Measurements from ENCODE around the gene SH3BP4.

SH3BP4 gene

DNA sequence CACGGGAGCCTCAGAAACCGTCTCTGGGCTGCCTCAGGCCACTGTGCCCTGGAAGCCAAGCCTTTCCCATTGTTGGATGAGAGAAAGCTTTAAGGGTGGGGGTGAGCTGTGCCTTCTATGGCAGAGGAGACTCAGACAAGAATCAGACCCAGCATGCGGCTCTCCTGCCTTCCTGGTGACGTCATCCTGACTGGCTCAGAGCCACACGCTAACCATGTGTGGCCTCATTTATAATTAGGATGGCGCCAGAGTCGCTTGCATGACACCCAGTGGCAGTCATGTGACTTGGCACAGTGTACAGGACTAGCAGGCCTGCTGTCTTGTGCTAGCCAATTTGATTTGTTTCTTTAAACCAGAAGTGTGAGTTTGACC is 99.1 kb downstream of the SH3BP4 start:
- H3K4me1 ChIP-seq, result peaks cover 24% of the 10 kb centered on the region
- DNase-seq, result peak; percentile 97
- TF ChIP-seq, protein P1, sequence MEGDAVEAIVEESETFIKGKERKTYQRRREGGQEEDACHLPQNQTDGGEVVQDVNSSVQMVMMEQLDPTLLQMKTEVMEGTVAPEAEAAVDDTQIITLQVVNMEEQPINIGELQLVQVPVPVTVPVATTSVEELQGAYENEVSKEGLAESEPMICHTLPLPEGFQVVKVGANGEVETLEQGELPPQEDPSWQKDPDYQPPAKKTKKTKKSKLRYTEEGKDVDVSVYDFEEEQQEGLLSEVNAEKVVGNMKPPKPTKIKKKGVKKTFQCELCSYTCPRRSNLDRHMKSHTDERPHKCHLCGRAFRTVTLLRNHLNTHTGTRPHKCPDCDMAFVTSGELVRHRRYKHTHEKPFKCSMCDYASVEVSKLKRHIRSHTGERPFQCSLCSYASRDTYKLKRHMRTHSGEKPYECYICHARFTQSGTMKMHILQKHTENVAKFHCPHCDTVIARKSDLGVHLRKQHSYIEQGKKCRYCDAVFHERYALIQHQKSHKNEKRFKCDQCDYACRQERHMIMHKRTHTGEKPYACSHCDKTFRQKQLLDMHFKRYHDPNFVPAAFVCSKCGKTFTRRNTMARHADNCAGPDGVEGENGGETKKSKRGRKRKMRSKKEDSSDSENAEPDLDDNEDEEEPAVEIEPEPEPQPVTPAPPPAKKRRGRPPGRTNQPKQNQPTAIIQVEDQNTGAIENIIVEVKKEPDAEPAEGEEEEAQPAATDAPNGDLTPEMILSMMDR (IDR thresholded peaks at IDR 0.05; ENCODE audit: low read depth, low read length), result peak; percentile 8; the same call in 1 of the 2 replicates
- H3K9me3 ChIP-seq, result no peaks in the 10 kb centered on the region
- H3K36me3 ChIP-seq, result peaks cover 13% of the 10 kb centered on the region
- peak overlapping the region; percentile 40 for H3K4me3 ChIP-seq (ENCODE audit: low read depth, low read length)
- no peaks in the 10 kb centered on the region for H3K27me3 ChIP-seq

DNA sequence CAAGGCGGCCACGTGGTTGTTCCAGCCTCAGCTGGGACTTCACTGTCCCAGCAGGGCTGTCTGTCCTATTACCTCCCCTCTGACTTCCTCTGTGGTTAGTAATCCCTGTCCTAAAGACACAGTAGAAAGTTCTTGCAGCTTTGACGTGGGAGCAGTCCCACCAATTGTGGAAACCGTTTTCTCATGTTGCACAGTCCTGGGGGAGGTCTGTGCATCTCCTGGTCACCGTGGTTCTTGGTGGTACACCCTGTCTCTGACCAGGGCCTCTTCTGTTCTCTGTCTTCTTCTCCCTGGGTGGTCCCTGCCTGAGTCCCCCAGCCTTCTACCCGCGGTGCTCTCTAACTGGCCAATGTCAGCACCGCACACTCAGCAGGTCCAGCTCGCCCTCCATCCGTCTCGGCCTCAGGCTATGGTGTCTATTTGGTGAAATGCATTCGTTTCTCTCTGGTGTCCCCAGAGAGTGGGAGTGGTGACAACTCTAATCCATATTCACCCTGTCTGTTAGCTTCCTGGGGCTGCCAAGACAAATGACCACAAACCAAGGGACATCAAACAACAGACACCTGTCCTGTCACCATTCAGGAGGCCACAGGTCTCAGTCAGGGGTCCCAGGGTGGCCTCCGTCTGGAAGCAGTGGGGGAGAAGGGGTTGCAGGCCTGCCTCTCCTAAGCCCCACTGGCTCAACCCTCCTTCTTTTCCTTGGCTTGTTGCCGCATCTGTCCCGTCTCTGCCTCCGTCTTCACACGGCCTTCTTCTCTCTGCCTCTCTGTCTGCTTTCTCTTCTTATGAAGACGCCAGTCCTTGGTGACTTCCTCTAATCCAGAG is 99.8 kb downstream of the SH3BP4 start:
- TF ChIP-seq, protein P1 (IDR thresholded peaks at IDR 0.05; ENCODE audit: low read depth, low read length), result no peak
- H3K9me3 ChIP-seq, result no peaks in the 10 kb centered on the region
- peaks cover 13% of the 10 kb centered on the region for H3K36me3 ChIP-seq
- no peak overlapping the region for H3K4me3 ChIP-seq (ENCODE audit: low read depth, low read length)
- no peak for DNase-seq
- peaks cover 24% of the 10 kb centered on the region for H3K4me1 ChIP-seq
- H3K27me3 ChIP-seq, result no peaks in the 10 kb centered on the region

DNA sequence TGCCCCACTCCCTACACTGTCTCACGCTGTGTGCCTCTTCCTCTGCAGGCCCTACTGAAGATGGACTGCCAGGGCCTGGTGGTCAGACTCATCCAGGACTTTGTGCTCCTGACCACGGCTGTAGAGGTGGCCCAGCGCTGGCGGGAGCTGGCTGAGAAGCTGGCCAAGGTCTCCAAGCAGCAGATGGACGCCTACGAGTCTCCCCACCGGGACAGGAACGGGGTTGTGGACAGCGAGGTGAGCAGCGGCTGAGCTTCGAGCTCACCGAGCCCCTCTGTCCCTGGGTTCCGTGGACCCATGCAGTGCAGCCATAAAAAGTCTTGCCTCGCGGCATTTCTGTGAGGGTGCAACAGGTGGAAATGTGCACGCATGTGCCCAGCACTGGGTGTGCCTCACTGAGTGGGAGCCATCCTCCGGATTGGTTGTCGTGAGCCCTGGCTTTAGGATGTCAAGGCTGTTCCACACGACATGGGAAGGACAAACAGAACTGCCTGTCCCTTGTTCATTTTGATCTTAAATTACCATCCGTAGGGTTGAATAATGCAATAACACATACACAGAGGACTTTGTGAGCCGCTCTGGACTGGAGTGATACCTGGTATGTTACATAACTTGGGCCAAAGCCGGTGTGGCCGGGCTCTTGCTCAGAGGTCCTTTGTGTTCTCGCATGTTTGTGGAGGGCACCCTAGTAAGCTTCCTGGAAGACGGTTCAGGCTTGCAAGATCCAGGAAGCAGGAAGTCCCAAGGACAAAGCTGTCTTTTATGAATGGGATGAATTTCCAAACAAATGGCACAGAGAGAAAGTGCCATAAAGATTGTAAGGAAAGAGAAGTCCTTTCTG is 100.9 kb downstream of the SH3BP4 start:
- no peak for DNase-seq
- TF ChIP-seq, protein P1 (IDR thresholded peaks at IDR 0.05; ENCODE audit: low read depth, low read length), result no peak
- Histone ChIP-seq H3K4me3 (ENCODE audit: low read depth, low read length) (no peak overlapping the region), H3K4me1 (peaks cover 24% of the 10 kb centered on the region), H3K36me3 (peaks cover 13% of the 10 kb centered on the region), H3K27me3 (no peaks in the 10 kb centered on the region), H3K9me3 (no peaks in the 10 kb centered on the region)

DNA sequence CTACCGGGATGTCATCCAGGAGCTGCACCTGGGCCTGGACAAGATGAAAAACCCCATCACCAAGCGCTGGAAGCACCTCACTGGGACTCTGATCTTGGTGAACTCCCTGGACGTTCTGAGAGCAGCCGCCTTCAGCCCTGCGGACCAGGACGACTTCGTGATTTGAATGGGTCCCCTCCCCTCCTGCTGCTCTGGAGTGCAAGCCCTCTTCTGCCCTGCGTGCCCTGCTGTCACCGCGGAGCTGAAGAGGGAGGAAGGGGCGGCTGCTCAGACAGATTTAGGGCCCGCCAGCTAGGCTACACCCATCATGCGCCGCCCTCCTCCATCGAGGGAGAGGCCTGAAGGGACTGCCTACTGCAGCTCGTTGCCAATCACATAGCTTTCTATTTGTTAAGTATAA is 101.8 kb downstream of the SH3BP4 start:
- Histone ChIP-seq H3K4me3 (ENCODE audit: low read depth, low read length) (no peak overlapping the region), H3K4me1 (peaks cover 24% of the 10 kb centered on the region), H3K27me3 (no peaks in the 10 kb centered on the region), H3K36me3 (peaks cover 13% of the 10 kb centered on the region), H3K9me3 (no peaks in the 10 kb centered on the region)
- DNase-seq, result no peak
- TF ChIP-seq, protein P1 (IDR thresholded peaks at IDR 0.05; ENCODE audit: low read depth, low read length), result no peak

DNA sequence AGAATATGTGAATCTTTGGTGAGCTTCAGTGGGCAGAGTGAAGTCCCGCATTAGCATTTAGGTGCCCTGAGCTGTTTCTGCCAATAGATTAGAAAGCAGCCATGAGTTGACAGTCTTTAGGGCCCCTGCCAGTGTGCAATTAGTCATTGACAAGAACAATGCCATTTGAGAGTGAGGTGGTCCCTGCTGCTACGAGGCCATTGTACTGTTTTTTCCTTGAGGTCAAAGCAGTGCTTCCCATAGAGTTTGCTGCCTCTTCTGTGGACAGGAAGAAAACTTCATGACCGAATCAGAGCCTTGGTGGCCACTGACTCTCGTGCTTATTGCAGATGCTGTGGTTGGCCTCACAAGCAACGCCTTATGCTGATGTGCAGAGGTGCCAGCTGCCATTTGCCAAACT is 102.7 kb downstream of the SH3BP4 start:
- H3K4me3 ChIP-seq (ENCODE audit: low read depth, low read length), result no peak overlapping the region
- H3K27me3 ChIP-seq, result no peaks in the 10 kb centered on the region
- peaks cover 19% of the 10 kb centered on the region for H3K4me1 ChIP-seq
- TF ChIP-seq, protein P1 (IDR thresholded peaks at IDR 0.05; ENCODE audit: low read depth, low read length), result no peak
- no peak for DNase-seq
- peaks cover 13% of the 10 kb centered on the region for H3K36me3 ChIP-seq
- H3K9me3 ChIP-seq, result no peaks in the 10 kb centered on the region
